Measurements from ENCODE around the gene ITPR2. TPM values are rescaled to one million over a fixed set of nuclear protein-coding genes. Genes with fewer than 3 reads are reported as not detected.

Gene ITPR2
- total RNA-seq, 1 donor from 2014 or later, result 74.5 TPM

GRCh38 chr12:26750531-26751175 is 82.3 kb downstream of the ITPR2 start:
- Mint-ChIP-seq H3K36me3 (ENCODE audit: low read depth) (peaks cover 4% of the 10 kb centered on the region), H3K27ac (peak overlapping the region; percentile 32), H3K9me3 (peaks cover 4% of the 10 kb centered on the region), H3K27me3 (no peaks in the 10 kb centered on the region), H3K4me1 (peaks cover 51% of the 10 kb centered on the region), H3K4me3 (peak overlapping the region; percentile 44)
- ChIA-PET POLR2A (interaction anchor here (1.4 kb wide), 1 partner anchor 83 kb away, joined by 6 read pairs; the partner anchor contains the start of gene ITPR2), CTCF (no interaction called here)
- no peak for DNase-seq
- peak; percentile 68 for ATAC-seq (ENCODE audit: low read depth)
- intact Hi-C loops (cut with micrococcal nuclease), result loop anchor here (1.0 to 2.0 kb wide), 4 partner anchors 16 to 41 kb away; no protein-coding TSS in a partner anchor
- TF ChIP-seq, protein P1, sequence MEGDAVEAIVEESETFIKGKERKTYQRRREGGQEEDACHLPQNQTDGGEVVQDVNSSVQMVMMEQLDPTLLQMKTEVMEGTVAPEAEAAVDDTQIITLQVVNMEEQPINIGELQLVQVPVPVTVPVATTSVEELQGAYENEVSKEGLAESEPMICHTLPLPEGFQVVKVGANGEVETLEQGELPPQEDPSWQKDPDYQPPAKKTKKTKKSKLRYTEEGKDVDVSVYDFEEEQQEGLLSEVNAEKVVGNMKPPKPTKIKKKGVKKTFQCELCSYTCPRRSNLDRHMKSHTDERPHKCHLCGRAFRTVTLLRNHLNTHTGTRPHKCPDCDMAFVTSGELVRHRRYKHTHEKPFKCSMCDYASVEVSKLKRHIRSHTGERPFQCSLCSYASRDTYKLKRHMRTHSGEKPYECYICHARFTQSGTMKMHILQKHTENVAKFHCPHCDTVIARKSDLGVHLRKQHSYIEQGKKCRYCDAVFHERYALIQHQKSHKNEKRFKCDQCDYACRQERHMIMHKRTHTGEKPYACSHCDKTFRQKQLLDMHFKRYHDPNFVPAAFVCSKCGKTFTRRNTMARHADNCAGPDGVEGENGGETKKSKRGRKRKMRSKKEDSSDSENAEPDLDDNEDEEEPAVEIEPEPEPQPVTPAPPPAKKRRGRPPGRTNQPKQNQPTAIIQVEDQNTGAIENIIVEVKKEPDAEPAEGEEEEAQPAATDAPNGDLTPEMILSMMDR (IDR thresholded peaks at IDR 0.05), result no peak

DNA sequence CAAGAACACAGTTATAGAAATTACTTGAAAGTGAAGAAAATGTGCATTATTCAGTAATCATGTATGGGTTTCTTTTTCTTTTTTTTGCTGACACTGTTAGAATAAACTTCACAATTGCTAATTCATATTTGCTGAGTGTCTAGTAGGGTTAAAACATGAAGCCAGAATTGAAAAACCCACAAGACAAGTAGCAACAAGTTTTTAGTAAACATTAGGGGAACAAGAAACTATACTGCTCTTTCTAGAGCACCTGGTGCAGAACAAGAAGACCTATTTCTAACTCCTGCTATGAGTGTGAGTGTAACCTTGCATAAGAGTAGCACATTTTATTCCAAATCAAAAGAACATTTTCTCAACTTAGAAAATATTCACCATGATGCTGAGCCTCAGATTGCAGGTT is 83.2 kb downstream of the ITPR2 start:
- intact Hi-C loops (cut with micrococcal nuclease), result loop anchor here (1.0 to 5.0 kb wide), 5 partner anchors 17 to 83 kb away; partner anchors contain the start of gene ITPR2
- Mint-ChIP-seq H3K27ac (peak overlapping the region; percentile 11), H3K27me3 (no peaks in the 10 kb centered on the region), H3K4me3 (no peak overlapping the region), H3K36me3 (ENCODE audit: low read depth) (peaks cover 4% of the 10 kb centered on the region), H3K4me1 (peaks cover 51% of the 10 kb centered on the region), H3K9me3 (peaks cover 4% of the 10 kb centered on the region)
- no peak for DNase-seq
- ChIA-PET POLR2A (interaction anchor here (1.4 to 2.0 kb wide), 2 partner anchors 83 kb away, joined by 6 to 13 read pairs; partner anchors contain the start of gene ITPR2), CTCF (no interaction called here)
- TF ChIP-seq, protein P1 (IDR thresholded peaks at IDR 0.05), result no peak
- peak; percentile 57 for ATAC-seq (ENCODE audit: low read depth)

- ATAC-seq (ENCODE audit: low read depth), result peak; percentile 19
- ChIA-PET POLR2A (interaction anchor here (2.0 kb wide), 1 partner anchor 84 kb away, joined by 13 read pairs; the partner anchor contains the start of gene ITPR2), CTCF (interaction anchor here (1.2 kb wide), 1 partner anchor 47 kb away, joined by 3 read pairs; no protein-coding TSS in a partner anchor)
- Mint-ChIP-seq H3K9me3 (no peaks in the 10 kb centered on the region), H3K4me1 (peaks cover 53% of the 10 kb centered on the region), H3K36me3 (ENCODE audit: low read depth) (no peaks in the 10 kb centered on the region), H3K27me3 (no peaks in the 10 kb centered on the region), H3K4me3 (peak overlapping the region; percentile 11), H3K27ac (peak overlapping the region; percentile 61)
- intact Hi-C loops (cut with micrococcal nuclease), result loop anchor here (5.0 kb wide), 1 partner anchor 83 kb away; the partner anchor contains the start of gene ITPR2
- no peak for DNase-seq
- TF ChIP-seq, protein P1 (IDR thresholded peaks at IDR 0.05), result no peak
These were observed 84.1 kb downstream of the ITPR2 start for GRCh38 chr12:26748741-26749431.

GRCh38 chr12:26748412-26748740 is 84.6 kb downstream of the ITPR2 start:
- H3K4me3 Mint-ChIP-seq, result peak overlapping the region; percentile 11
- DNase-seq (no peak), ATAC-seq (ENCODE audit: low read depth) (no peak)
- no peaks in the 10 kb centered on the region for H3K9me3 Mint-ChIP-seq
- ChIA-PET POLR2A (interaction anchor here (2.0 kb wide), 1 partner anchor 84 kb away, joined by 13 read pairs; the partner anchor contains the start of gene ITPR2), CTCF (interaction anchor here (1.2 kb wide), 1 partner anchor 47 kb away, joined by 3 read pairs; no protein-coding TSS in a partner anchor)
- H3K36me3 Mint-ChIP-seq (ENCODE audit: low read depth), result no peaks in the 10 kb centered on the region
- intact Hi-C loops (cut with micrococcal nuclease), result loop anchor here (5.0 kb wide), 1 partner anchor 84 kb away; the partner anchor contains the start of gene ITPR2
- H3K27me3 Mint-ChIP-seq, result no peaks in the 10 kb centered on the region
- TF ChIP-seq, protein P1 (IDR thresholded peaks at IDR 0.05), result no peak
- peaks cover 53% of the 10 kb centered on the region for H3K4me1 Mint-ChIP-seq
- peak overlapping the region; percentile 61 for H3K27ac Mint-ChIP-seq

All from activated B cell treated with CpG ODN at 0.5 μM for 24 hours (primary cell).